ENCODE measurements around the gene PFKL.

PFKL gene

DNA sequence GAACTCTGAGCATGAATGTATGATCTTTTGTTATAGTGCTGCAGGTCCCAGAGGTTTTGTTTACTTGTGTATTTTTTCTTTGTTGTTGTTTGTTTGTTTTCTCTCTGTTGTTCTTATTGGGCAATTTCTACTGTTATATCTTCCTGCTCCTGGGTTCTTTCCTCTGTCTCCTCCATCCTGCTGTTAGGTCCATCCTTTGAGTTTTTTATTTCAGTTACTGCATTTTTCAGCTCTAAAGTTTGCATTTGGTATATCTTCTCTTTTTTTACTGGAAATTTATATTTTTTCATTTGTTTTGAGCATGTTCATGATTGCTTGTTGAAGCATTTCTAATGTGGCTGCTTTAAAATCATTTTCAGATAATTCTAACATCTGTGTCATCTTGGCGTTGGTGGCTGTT lies 63.4 kb downstream of the PFKL start:
- DNase-seq (ENCODE audit: low read depth in 2 of 2): no peak

DNA sequence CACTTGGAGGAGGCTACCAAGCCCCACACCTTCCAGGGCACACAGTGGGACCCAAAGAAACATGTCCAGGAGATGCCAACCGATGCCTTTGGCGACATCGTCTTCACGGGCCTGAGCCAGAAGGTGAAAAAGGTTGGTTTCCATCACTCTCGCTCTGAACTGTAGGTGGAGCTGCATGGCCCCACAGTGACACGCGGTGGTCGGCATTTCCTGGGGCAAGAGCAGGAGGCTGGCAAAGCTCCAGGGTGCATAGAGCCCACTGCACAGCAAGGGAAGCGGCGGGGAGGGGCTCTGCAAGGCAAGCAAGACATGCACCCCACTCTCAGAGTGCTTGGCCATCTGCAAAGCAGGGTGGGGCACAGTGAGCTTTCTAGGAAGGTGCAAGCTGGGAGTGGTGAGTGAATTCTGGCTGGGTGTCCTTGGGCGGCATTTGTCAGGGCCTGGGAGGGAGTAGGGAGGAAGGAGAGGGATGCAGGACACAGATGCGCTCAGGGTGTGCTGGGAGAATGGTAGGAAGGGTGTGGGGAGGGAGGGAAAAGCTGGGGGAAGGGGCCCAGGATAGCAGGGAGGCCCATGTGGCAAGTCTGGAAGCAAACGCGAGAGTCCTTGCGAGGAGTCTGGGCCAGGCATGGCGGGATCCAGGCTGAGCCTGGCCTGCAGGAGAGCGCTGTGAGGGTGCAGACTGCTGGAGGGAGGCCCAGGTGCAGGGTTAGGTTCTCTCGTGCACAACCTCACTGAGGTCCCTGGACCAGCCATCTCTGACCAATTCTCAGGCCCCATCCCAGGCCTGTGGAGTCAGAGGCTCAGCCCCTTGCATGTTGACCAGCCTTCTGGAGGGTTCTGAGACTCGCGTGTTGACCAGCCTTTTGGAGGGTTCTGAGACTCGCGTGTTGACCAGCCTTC lies 64.5 kb downstream of the PFKL start:
- no peak for DNase-seq (ENCODE audit: low read depth in 2 of 2)

DNA sequence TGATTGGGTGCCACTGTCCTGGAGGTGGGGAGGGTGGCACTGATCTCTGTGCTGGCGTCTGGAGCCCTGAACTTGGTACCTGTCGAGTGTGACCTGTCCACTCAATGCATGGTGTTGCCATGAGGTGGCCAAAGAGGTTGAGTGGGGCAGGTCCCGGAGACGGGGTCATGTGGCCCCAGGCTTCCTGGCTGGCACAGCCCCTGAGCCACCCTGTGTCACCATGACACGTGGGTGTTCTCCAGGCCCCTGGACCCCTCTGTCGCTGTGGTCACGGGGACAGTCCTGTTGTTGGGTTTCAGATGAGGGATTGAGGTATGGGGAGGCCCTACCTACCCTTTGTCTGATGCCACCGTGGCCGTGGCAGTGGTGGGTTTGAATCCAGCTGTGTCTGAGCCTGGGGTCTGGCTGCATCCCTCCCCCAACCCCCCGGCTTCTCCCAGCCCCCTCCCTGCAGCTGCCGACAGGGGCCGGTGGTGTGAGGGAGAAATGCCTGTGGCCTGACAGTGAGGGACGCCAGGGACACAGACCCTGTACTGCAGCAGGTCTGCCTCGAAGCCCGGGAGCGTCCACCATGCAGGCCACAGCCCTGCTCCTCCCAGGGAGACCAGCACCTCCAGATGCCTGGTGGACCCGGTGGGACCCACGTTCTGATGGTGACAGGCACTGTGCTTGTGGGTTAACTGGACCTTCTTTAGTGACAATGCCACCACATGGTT lies 65.6 kb downstream of the PFKL start:
- DNase-seq (ENCODE audit: low read depth in 2 of 2): no peak

DNA sequence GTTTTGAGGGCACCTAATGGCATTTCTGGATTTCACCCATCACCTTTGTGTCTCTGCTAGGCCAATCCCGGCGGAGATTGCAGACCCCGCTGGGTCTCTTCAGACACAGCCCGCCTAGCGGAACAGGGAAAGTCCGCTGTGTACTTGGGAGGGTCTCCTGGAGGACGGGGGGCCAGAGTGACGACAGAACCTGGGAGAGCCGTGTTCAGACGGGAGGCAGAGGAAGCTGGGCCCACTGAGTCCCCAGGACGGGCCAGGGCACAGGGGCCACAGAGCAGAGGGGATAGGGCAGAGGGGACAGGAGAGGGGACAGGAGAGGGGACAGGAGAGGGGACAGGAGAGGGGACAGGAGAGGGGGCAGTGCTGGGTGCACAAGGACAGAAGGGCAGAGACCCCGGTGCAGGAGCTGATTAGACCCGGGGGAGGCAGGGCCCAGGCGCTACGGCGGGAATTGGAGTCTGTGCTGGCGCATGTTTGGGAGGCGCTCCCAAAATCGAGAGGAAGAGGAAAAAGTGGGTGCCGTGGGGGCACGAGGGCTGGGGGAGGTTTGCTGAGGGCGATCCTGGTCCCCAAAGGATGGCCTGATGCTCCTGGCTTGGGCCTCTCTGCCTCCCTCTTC lies 66.2 kb downstream of the PFKL start:
- no peak for DNase-seq (ENCODE audit: low read depth in 2 of 2)

DNA sequence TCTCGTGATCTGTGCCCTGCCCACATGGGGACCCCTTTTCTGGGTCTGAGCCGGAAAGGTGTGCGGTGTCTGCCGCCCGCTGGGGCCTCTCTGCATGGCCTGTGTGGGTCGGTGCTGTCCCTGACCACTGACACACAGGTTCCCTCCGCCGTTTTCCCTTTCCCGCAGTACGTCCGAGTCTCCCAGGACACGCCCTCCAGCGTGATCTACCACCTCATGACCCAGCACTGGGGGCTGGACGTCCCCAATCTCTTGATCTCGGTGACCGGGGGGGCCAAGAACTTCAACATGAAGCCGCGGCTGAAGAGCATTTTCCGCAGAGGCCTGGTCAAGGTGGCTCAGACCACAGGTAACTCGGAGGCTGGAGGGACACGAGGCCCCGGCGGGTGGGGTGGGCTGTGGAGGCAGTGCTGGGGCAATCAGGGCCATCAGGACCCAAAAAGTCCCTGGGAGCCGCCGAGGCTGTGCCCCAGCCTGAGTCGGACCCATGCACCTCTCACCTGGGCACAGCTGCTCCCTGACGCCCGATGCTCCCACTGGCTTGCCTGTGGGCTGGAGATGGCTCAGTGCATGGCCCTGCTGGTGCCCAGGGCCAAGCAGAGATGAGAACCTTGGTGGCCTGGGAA lies 66.8 kb downstream of the PFKL start:
- no peak for DNase-seq (ENCODE audit: low read depth in 2 of 2)

DNA sequence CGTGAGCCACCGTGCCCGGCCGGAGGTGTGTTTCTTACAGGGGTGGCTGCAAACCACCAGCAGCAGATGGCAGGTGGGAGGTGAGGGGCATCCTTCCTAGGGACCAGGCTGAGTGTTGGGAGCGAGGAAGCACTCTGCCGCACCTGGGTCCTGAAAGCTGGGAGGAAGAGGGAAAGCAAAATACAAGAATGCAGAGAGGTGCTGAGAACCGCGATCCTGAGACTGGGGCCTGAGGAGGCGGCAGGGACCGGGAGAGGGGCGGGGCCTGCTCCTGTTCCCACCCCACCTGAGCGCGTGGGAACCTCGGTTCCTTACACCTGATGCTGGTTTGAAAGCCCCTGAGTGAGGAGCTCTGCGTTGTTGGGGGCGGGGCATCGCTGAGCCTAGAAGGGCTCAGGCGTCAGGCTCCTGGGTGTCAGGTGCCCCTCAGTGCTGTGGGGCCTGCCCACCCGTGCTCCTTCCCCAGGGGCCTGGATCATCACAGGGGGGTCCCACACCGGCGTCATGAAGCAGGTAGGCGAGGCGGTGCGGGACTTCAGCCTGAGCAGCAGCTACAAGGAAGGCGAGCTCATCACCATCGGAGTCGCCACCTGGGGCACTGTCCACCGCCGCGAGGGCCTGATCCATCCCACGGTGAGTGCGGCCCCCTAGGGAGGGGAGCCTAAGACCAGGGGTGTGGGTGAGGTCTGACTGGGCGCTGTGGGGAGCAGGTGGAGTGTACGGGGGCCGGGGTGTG lies 69.0 kb downstream of the PFKL start:
- DNase-seq (ENCODE audit: low read depth in 2 of 2): no peak

DNA sequence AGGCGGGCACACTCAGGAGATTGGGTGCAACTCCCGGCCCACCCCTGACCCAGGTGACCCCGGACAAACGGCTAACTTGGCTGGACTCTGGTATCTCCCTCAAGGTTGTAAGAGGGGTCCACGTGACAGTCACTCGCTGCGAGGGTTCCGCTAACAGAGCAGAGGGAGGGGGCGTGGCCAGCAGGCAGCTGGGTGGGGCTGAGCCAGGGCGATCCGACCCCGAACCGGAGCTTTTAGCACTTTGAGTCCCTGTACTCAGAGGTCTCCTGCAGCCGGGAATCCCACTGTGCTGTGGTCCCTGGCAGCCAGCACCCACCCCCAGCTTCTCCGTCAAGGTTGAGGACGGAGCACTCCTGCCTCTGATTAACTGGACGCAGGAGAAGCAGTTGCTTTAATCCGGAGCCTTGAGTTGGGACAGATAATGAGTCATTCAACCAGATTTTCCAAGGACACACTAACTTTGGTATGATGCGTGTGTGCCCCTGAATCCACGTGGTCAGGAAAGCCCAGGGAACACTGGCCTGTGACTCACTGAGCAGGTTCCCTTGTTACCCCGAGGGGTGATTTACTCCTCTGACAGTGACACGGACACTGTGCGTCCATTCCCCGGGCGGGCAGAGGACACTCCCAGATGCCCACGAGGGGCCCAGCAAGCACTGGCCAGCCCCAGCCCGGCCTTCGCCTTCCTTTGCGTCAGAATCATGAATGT lies 70.3 kb downstream of the PFKL start:
- DNase-seq (ENCODE audit: low read depth in 2 of 2): no peak

DNA sequence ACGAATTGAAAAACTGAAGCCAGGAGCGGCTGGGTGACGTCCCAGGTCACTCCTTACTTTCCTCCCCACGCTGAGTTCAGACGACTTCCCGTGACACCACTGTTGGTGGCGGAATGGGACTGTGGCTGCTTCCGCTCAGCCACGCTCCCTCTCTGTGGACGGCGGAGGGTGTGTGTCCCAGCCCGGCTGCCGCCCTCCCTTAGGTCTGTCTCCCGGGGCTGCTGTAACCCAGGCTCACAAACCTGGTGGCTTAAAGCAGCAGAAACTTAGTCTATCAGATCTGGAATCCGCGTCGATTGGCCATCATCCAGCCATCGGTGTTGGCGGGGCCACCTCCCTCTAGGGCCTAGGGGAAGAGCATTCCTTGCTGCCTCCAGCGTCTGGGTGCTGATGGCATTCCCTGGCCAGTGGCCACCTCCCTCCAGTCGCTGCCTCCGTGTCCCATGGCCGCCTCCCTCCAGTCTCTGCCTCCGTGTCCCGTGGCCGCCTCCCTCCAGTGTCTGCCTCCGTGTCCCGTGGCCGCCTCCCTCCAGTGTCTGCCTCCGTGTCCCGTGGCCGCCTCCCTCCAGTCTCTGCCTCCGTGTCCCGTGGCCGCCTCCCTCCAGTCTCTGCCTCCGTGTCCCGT lies 71.0 kb downstream of the PFKL start:
- DNase-seq (ENCODE audit: low read depth in 2 of 2): no peak

DNA sequence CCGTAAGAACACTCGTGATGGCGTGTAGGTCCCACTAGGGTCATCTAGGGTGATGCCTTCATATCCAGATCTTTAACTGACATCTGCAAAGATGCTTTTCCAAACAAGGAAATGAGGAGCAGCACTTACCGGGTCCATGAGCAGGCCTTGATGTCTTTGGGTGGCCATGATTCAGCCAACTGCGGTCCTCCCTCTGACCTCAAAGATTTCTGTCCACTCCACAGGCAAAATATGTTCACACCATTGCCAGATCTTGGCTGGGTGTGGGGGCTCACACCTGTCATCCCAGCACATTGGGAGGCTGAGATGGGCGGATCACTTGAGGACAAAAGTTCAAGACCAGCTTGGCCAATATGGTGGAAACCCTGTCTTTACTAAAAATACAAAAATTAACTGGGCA lies 71.7 kb downstream of the PFKL start:
- no peak for DNase-seq (ENCODE audit: low read depth in 2 of 2)

DNA sequence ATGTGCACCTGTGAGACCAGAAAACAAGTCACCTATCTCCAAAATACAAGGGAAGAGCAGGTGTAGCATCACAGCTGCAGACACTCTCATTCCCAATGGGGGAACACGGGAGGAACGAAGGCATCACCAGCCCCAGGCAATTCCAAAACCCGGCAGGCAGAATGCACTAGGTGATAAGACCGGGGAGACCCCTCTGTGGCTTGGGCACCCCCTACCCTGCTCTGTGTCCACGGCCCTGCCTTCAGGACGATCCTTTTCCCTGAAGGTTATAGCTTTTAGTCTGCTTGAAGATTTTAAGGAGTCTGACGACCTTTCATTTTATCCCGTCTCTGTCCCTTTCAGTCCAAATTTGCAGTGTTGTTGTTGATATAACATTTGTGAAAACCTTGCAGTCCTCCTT lies 72.8 kb downstream of the PFKL start:
- no peak for DNase-seq (ENCODE audit: low read depth in 2 of 2)

DNA sequence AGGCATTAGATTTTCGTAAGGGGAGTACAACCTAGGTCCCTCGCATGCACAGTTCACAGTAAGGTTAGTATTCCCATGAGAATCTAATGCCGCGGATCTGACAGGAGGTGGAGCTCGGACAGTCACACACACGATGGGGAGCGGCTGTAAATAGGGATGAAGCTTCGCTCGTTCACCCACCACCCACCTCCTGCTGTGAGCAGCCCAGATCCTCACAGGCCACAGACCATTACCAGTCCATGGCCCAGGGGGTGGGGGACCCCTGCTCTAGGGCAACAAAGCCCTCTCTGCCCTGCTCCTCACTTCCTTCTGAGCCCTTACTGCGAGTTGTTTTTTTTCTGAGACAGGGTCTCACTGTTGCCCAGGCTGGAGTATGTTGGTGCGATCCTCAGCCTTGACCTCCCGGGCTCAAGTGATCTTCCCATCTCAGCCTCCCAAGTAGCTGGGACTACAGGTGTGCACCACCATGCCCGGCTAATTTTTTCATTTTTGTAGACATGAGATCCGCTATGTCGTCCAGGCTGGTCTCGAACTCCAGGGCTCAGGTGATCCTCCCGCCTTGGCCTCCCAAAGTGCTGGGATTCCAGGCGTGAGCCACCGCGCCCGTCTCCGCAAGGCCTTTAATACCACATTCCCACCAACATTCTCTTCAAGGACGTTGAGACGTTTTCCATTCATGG lies 74.9 kb downstream of the PFKL start:
- DNase-seq (ENCODE audit: low read depth in 2 of 2): no peak

DNA sequence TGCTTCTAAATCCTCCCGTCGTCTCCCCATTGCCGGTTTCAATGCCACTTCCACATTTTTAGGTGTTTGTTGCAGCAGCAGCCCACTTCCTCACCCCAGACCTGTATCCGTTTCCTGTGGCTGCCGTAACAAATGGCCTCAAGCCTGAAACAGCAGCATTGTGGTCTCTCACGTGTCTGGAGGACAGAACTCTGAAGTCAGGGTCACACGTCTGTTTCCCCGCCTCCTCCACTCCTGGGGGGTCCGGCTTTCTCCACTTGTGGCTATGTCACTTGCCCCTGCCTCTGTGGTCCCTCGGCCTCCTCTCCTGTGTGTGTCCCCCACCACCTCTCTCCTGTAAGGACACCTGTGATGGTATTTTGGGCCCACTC lies 75.4 kb downstream of the PFKL start:
- DNase-seq (ENCODE audit: low read depth in 2 of 2): no peak

DNA sequence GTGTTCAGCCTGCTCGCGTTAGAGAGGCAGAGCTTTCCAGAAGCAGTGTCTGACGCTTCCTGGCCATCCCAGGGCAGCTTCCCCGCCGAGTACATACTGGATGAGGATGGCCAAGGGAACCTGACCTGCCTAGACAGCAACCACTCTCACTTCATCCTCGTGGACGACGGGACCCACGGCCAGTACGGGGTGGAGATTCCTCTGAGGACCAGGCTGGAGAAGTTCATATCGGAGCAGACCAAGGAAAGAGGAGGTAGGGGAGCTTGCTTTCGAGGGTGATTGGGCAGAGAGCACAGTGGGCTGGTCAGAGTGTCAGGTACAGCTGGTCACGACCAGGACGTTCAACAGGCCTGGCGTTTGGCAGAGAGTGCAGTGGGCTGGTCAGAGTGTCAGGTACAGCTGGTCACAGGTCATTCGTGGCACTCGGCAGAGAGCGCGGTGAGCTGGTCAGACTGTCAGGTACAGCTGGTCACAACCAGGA lies 75.9 kb downstream of the PFKL start:
- DNase-seq (ENCODE audit: low read depth in 2 of 2): no peak

DNA sequence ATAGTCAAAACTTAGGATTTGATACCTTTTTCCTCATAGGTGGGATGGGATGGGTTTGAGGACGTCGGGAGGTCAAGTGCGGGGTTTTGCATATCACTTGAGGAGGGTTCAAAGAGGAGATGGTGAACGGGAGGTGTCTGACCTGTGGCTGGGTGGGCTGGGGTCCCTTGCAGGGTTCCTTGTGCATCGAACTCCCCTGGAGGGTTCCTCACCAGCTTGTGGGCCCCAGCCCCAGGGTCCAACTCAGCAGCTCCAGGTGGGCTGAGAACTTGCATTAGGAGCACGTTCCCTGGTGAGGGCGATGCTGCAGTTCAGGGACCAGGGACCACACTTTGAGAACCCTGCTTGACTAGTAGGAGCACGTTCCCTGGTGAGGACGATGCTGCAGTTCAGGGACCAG lies 76.8 kb downstream of the PFKL start:
- no peak for DNase-seq (ENCODE audit: low read depth in 2 of 2)

Measured in fibroblast of skin of left quadriceps (primary cell).